HCT116 (cell line): ENCODE measurements around the gene PCBP3. TPM values are rescaled to one million over a fixed set of nuclear protein-coding genes. Genes with fewer than 3 reads are reported as not detected.

ENCODE experiments used
- ATAC-seq: fragments of 200-7000 bp; cut with Tn5 transposase; 2 replicates; pipeline ENCODE4 v1.9.1; 2020; ENCODE audit warnings: mild to moderate bottlenecking, moderate library complexity
- BruUV-seq: library from RNA; stranded (reverse); fragments of 400-500 nt; replicated peaks from 2 replicates; lab custom pipeline; 2021; lab: Mats Ljungman, UMichigan
- CTCF ChIA-PET: fragments of 300-600 bp; sonication (Branson Sonifier 250); formaldehyde crosslinking; loops from one replicate; lab custom pipeline; 2021; ENCODE audit warnings: antibody characterized with exemption; lab: Charles Lee
- POLR2A ChIA-PET: fragments of 300-600, 350-600 bp; sonication (Branson Sonifier 250); formaldehyde crosslinking; loops from one replicate; lab custom pipeline; 2021; ENCODE audit warnings: antibody characterized with exemption; lab: Charles Lee
- RAD21 ChIA-PET, 2 experiments: fragments of 300-600 bp; sonication (Branson Sonifier 250); formaldehyde crosslinking; loops; one replicate each; lab custom pipeline; 2023; ENCODE audit warnings: low total read pairs in 2 of 2; ENCODE audit not compliant: uncharacterized antibody in 2 of 2, unreplicated experiment in 2 of 2, low non-redundant PET in 1 of 2; lab: Charles Lee
- DNase-seq: peaks from one replicate; pipeline ENCODE4 v3.0.0-alpha.2; 2010; ENCODE audit warnings: low read depth, low spot score
- H2AFZ ChIP-seq: fragments of 200-600 bp; shearing (Covaris generic), sonication (generic); 2 replicates; pipeline ENCODE4 v1.6.1; 2017; ENCODE audit warnings: low read depth, mixed run types, mixed read lengths, antibody characterized with exemption, low read length; ENCODE audit not compliant: poor library complexity, severe bottlenecking
- H3K27ac ChIP-seq: 2 replicates; pipeline ENCODE4 v1.5.1; 2012; ENCODE audit warnings: low read depth, low read length
- H3K27me3 ChIP-seq: fragments of 200-600 bp; sonication (generic); 2 replicates; pipeline ENCODE4 v1.6.1; 2016; ENCODE audit warnings: mixed run types, low read length, mixed read lengths; ENCODE audit not compliant: insufficient read depth
- H3K36me3 ChIP-seq, 2 experiments: fragments of 200-500 bp in 1 of 2; fragments of 200-600 bp in 1 of 2; sonication (Bioruptor generic) in 1 of 2; sonication (generic) in 1 of 2; 2 replicates each; pipeline versions ENCODE4 v1.5.1 to v1.6.1; 2014 to 2016; ENCODE audit warnings: low read length in 2 of 2, inconsistent platforms in 1 of 2, mixed read lengths in 1 of 2, mixed run types in 1 of 2; ENCODE audit not compliant: insufficient read depth in 2 of 2, control insufficient read depth in 1 of 2
- H3K4me1 ChIP-seq, 2 experiments: fragments of 200-600 bp in 1 of 2; sonication (generic) in 1 of 2; 2 replicates each; pipeline versions ENCODE4 v1.5.1 to v1.6.1; 2012 to 2017; ENCODE audit warnings: low read length in 2 of 2, inconsistent platforms in 1 of 2, mild to moderate bottlenecking in 1 of 2, mixed read lengths in 1 of 2, mixed run types in 1 of 2, moderate library complexity in 1 of 2; ENCODE audit not compliant: insufficient read depth in 2 of 2, control insufficient read depth in 1 of 2
- H3K4me2 ChIP-seq: fragments of 200-600 bp; sonication (generic); 2 replicates; pipeline ENCODE4 v1.6.1; 2017; ENCODE audit warnings: mixed run types, low read length, mixed read lengths
- H3K4me3 ChIP-seq, 2 experiments: fragments of 200-600 bp in 1 of 2; sonication (generic) in 1 of 2; replicated peaks in 1 of 2; 2 replicates each; pipeline ENCODE4 v1.5.1; 2011 to 2016; ENCODE audit warnings: low read length in 2 of 2, control low read depth in 1 of 2, low read depth in 1 of 2, mild to moderate bottlenecking in 1 of 2, mixed read lengths in 1 of 2, mixed run types in 1 of 2
- H3K79me2 ChIP-seq: fragments of 200-600 bp; sonication (generic); 2 replicates; pipeline ENCODE4 v1.6.1; 2017; ENCODE audit warnings: mild to moderate bottlenecking, mixed run types, low read length, moderate library complexity, mixed read lengths; ENCODE audit not compliant: insufficient read depth
- H3K9ac ChIP-seq: fragments of 200-600 bp; sonication (generic); 2 replicates; pipeline ENCODE4 v1.6.1; 2016; ENCODE audit warnings: low read length, mixed read lengths
- H3K9me2 ChIP-seq: fragments of 200-600 bp; sonication (generic), shearing (Covaris generic); 2 replicates; pipeline ENCODE4 v1.6.1; 2017; ENCODE audit warnings: mixed run types, mild to moderate bottlenecking, moderate library complexity; ENCODE audit not compliant: insufficient read depth
- H3K9me3 ChIP-seq, 2 experiments: fragments of 200-500 bp in 1 of 2; fragments of 200-600 bp in 1 of 2; sonication (Bioruptor generic) in 1 of 2; sonication (generic) in 1 of 2; 2 replicates each; pipeline ENCODE4 v1.6.1; 2014 to 2017; ENCODE audit warnings: low read length in 2 of 2, mixed read lengths in 2 of 2, inconsistent platforms in 1 of 2, low read depth in 1 of 2, mild to moderate bottlenecking in 1 of 2, mixed run types in 1 of 2, moderate library complexity in 1 of 2; ENCODE audit not compliant: control insufficient read depth in 1 of 2, insufficient read depth in 1 of 2
- H4K20me1 ChIP-seq: fragments of 200-600 bp; sonication (generic), shearing (Covaris generic); 2 replicates; pipeline ENCODE4 v1.6.1; 2017; ENCODE audit warnings: mixed run types, mild to moderate bottlenecking, moderate library complexity; ENCODE audit not compliant: insufficient read depth
- CBX3 ChIP-seq: IDR thresholded peaks from 2 replicates; pipeline ENCODE4 v1.6.1; 2012; ENCODE audit warnings: low read depth
- CEBPB ChIP-seq: IDR thresholded peaks from 2 replicates; pipeline ENCODE4 v1.6.1; 2012; ENCODE audit warnings: low read depth
- EGR1 ChIP-seq: IDR thresholded peaks from 2 replicates; pipeline ENCODE4 v1.6.1; 2012; ENCODE audit warnings: low read depth
- EZH2 ChIP-seq: fragments of 200-600 bp; sonication (generic); IDR thresholded peaks from 2 replicates; pipeline ENCODE4 v1.6.1; 2017; ENCODE audit warnings: antibody characterized with exemption, mixed run types
- POLR2A ChIP-seq: IDR thresholded peaks from 2 replicates; pipeline ENCODE4 v1.7.0; 2011; ENCODE audit warnings: borderline replicate concordance; ENCODE audit not compliant: insufficient read depth, insufficient read length; ENCODE audit errors: extremely low read depth
- SIN3A ChIP-seq: IDR thresholded peaks from 2 replicates; pipeline ENCODE4 v1.6.1; 2012; ENCODE audit warnings: low read depth
- SP1 ChIP-seq: IDR thresholded peaks from 2 replicates; pipeline ENCODE4 v1.6.1; 2012; ENCODE audit warnings: low read depth
- SRF ChIP-seq: IDR thresholded peaks from 2 replicates; pipeline ENCODE4 v1.6.1; 2012; ENCODE audit warnings: low read depth
- YY1 ChIP-seq: IDR thresholded peaks from 2 replicates; pipeline ENCODE4 v1.6.1; 2011; ENCODE audit warnings: low read length, low read depth, moderate library complexity, mild to moderate bottlenecking; ENCODE audit not compliant: insufficient replicate concordance; ENCODE audit errors: extremely low read depth
- intact Hi-C: fragments of 100-400 bp; cut with micrococcal nuclease; formaldehyde crosslinking; loops from 2 replicates; pipeline ENCODE4 v1.10.0; 2022
- total RNA-seq: library from RNA; stranded (reverse); gene quantifications from one replicate; pipeline ENCODE4 v1.2.1, GENCODE V29; 2021; ENCODE audit not compliant: unreplicated experiment
- TF ChIP-seq, protein P1 (sequence below): IDR thresholded peaks from 2 replicates; pipeline ENCODE4 v1.6.1; 2011; ENCODE audit warnings: mild to moderate bottlenecking, low read length, moderate library complexity; ENCODE audit not compliant: insufficient replicate concordance; ENCODE audit errors: extremely low read depth
- TF ChIP-seq, protein P2 (sequence below): IDR thresholded peaks from 2 replicates; pipeline ENCODE4 v1.6.1; 2012
- TF ChIP-seq, protein P3 (sequence below), 3 experiments: fragments of 200-600 bp in 1 of 3; sonication (generic) in 1 of 3; IDR thresholded peaks in 2 of 3; conservative IDR thresholded peaks in 1 of 3; 2 replicates each; pipeline ENCODE4 v1.5.1; 2012 to 2017; ENCODE audit warnings: low read depth in 2 of 3, low read length in 2 of 3, antibody characterized with exemption in 1 of 3, borderline replicate concordance in 1 of 3, control low read depth in 1 of 3, mild to moderate bottlenecking in 1 of 3, mixed read lengths in 1 of 3, mixed run types in 1 of 3, moderate library complexity in 1 of 3; ENCODE audit not compliant: insufficient read depth in 1 of 3

PCBP3 gene
- total RNA-seq, 1 experiment from 2014 or later = 3.1 TPM

DNA sequence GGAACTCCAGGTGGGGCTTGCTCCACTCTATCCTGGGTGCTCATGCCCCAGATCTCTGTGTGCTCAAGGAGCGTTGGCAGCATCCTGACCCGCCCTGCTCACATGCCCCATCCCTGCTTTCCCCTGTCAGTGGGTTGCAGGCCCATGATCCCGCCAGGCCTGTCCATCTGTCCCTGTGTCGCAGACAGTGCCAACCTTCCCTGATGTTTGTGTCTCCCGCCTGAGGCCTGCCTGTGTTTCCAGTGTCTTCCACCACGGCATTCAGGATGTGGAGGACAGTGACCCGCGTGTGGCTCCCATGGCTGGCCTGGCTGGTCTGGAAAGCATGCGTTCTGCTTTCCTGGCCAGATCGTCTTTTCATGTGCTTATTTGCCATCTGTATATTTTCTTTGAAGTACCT, 82.9 kb downstream of the PCBP3 start:
- Histone ChIP-seq H2AFZ (no peak overlapping the region), H3K4me1 (no peaks in the 10 kb centered on the region), H3K27ac (no peak overlapping the region), H3K79me2 (no peaks in the 10 kb centered on the region), H3K9me2 (no peaks in the 10 kb centered on the region), H3K4me3 (no peak overlapping the region), H3K9ac (no peak overlapping the region), H3K27me3 (no peaks in the 10 kb centered on the region), H4K20me1 (no peaks in the 10 kb centered on the region), H3K9me3 (no peaks in the 10 kb centered on the region), H3K36me3 (no peaks in the 10 kb centered on the region)
- CTCF ChIA-PET = no interaction called here
- intact Hi-C loops = no loop called here
- DNase-seq (no peak), ATAC-seq (no peak)
- RAD21 ChIA-PET = no interaction called here
- TF ChIP-seq, protein P1, sequence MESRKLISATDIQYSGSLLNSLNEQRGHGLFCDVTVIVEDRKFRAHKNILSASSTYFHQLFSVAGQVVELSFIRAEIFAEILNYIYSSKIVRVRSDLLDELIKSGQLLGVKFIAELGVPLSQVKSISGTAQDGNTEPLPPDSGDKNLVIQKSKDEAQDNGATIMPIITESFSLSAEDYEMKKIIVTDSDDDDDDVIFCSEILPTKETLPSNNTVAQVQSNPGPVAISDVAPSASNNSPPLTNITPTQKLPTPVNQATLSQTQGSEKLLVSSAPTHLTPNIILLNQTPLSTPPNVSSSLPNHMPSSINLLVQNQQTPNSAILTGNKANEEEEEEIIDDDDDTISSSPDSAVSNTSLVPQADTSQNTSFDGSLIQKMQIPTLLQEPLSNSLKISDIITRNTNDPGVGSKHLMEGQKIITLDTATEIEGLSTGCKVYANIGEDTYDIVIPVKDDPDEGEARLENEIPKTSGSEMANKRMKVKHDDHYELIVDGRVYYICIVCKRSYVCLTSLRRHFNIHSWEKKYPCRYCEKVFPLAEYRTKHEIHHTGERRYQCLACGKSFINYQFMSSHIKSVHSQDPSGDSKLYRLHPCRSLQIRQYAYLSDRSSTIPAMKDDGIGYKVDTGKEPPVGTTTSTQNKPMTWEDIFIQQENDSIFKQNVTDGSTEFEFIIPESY = no peak
- TF ChIP-seq EGR1 (no peak), SIN3A (no peak), CEBPB (no peak), YY1 (no peak), POLR2A (no peak), SP1 (no peak), SRF (no peak), CBX3 (no peak), EZH2 (no peak)
- TF ChIP-seq, protein P2, sequence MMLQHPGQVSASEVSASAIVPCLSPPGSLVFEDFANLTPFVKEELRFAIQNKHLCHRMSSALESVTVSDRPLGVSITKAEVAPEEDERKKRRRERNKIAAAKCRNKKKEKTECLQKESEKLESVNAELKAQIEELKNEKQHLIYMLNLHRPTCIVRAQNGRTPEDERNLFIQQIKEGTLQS = no peak
- TF ChIP-seq, protein P3, sequence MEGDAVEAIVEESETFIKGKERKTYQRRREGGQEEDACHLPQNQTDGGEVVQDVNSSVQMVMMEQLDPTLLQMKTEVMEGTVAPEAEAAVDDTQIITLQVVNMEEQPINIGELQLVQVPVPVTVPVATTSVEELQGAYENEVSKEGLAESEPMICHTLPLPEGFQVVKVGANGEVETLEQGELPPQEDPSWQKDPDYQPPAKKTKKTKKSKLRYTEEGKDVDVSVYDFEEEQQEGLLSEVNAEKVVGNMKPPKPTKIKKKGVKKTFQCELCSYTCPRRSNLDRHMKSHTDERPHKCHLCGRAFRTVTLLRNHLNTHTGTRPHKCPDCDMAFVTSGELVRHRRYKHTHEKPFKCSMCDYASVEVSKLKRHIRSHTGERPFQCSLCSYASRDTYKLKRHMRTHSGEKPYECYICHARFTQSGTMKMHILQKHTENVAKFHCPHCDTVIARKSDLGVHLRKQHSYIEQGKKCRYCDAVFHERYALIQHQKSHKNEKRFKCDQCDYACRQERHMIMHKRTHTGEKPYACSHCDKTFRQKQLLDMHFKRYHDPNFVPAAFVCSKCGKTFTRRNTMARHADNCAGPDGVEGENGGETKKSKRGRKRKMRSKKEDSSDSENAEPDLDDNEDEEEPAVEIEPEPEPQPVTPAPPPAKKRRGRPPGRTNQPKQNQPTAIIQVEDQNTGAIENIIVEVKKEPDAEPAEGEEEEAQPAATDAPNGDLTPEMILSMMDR (IDR thresholded peaks at IDR 0.05 in 2 of 3, conservative IDR thresholded peaks at IDR 0.05 in 1 of 3; ENCODE audit: borderline replicate concordance in 1 of 3, insufficient read depth in 1 of 3, low read depth in 2 of 3, low read length in 2 of 3) = no peak
- TF ChIP-seq, all 23 proteins: peak for 0
- POLR2A ChIA-PET = no interaction called here
- no peak overlapping the region for H3K4me2 ChIP-seq
- no TSS peak for BruUV-seq
